Choroid plexus epithelial cell (primary cell): ENCODE data around the gene PAX6.

Experiments
- DNase-seq: peaks from one replicate; pipeline ENCODE4 v3.0.0-alpha.2; 2010; ENCODE audit warnings: low read depth
- H3K4me3 ChIP-seq: 2 replicates; pipeline ENCODE4 v1.5.1; 2011; ENCODE audit warnings: low read depth, mild to moderate bottlenecking, control low read depth, low read length, moderate library complexity
- TF ChIP-seq, protein P1 (sequence below): conservative IDR thresholded peaks from 2 replicates; pipeline ENCODE4 v1.5.1; 2011; ENCODE audit warnings: low read depth, mild to moderate bottlenecking, control low read depth, inconsistent platforms, low read length, moderate library complexity

The PAX6 gene

DNA sequence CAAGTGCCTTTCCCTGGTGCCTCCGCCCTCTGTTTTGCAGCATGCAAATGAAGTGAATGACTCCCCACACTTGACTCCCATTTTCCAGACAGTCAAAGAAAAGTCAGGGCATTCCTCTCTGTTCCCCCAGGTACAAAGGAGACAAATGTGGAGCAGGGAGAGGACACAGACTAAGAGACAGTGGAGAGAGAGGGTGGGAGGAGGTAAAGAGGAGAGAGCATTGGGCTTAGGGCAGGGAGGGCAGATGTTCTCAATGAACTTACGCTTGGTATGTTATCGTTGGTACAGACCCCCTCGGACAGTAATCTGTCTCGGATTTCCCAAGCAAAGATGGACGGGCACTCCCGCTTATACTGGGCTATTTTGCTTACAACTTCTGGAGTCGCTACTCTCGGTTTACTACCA lies 9.8 kb downstream of the PAX6 start:
- no peak overlapping the region for H3K4me3 ChIP-seq
- TF ChIP-seq, protein P1, sequence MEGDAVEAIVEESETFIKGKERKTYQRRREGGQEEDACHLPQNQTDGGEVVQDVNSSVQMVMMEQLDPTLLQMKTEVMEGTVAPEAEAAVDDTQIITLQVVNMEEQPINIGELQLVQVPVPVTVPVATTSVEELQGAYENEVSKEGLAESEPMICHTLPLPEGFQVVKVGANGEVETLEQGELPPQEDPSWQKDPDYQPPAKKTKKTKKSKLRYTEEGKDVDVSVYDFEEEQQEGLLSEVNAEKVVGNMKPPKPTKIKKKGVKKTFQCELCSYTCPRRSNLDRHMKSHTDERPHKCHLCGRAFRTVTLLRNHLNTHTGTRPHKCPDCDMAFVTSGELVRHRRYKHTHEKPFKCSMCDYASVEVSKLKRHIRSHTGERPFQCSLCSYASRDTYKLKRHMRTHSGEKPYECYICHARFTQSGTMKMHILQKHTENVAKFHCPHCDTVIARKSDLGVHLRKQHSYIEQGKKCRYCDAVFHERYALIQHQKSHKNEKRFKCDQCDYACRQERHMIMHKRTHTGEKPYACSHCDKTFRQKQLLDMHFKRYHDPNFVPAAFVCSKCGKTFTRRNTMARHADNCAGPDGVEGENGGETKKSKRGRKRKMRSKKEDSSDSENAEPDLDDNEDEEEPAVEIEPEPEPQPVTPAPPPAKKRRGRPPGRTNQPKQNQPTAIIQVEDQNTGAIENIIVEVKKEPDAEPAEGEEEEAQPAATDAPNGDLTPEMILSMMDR, result no peak
- no peak for DNase-seq

DNA sequence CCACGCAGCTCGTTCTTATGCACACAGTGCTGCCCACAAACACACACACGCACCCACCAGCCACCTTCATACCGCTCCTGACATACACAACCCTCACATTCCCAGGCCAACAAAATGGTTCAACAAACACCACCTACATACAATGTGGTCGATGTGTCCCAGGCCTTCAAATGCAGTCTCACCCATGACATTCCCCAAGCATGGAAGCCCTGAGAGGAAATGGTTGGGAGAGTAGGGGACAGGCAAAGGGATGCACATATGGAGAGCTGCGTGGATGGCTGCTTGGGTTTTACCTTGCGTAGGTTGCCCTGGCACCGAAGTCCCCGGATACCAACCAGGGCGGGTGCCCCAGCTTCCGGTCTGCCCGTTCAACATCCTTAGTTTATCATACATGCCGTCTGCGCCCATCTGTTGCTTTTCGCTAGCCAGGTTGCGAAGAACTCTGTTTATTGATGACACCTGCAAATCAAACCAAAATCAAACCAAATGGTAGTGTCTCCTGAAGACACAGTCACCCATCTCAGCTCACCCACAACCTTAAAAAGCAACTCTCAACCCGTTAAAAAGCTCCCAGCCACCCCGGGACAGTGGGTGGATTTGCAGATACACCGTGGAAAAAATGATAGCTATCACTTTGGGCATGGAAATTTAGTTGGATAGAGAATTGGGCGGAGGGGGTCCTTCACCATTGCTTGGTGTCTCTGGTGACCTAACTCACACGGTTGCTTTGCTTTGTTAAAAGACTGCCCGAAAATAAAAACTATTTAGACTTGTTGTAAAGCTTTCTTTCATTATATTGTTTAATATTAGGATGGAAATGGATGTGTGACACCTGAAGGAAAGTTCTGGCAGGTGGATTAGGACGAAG lies 10.5 kb downstream of the PAX6 start:
- TF ChIP-seq, protein P1, result no peak
- DNase-seq, result no peak
- H3K4me3 ChIP-seq, result no peak overlapping the region

DNA sequence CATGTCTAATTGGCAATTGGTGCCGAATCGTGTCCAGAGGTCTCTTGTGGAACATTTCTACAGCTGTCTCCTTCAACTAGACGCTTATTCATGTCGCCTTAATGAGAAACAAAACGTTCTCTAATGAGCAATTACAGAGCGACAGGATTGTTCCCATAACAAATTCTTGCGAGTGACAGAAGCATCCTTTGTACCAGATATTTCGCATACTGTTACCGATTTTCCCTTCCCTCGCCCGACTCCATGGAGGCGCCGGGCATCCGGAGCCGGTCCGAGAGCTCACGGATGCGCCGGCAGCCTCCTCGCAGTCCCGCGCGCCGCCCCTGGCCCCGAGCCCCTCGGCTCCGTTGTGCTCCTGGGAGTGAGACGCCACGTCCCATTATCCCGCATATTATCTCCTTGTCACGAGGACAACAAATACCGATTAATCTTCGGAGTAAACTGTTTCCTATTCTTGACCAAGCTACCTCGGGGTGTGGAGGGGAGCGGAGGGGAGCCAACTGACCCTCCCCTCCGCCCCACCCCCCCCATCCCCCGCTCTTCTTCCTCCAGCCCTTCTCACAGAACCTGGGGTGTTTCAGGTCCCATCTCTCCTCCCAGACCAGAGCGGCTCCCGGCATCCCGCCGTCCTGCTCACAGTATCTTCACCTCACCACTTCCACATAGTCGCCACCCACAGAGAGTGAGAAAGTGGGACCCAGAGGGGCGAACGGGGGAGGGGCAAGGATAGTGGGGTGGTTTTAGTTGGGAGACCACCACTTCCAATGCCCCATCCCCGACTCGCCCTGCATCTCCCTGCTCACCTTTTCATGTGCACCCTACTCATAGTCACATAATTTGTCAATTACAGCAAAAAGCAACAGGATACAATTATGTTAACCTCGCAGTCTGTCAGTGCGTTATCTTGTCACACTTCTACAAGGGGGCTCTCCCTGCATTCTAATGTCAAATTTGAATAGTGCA lies 11.4 kb downstream of the PAX6 start:
- TF ChIP-seq, protein P1, result no peak
- H3K4me3 ChIP-seq, result no peak overlapping the region
- DNase-seq, result no peak

DNA sequence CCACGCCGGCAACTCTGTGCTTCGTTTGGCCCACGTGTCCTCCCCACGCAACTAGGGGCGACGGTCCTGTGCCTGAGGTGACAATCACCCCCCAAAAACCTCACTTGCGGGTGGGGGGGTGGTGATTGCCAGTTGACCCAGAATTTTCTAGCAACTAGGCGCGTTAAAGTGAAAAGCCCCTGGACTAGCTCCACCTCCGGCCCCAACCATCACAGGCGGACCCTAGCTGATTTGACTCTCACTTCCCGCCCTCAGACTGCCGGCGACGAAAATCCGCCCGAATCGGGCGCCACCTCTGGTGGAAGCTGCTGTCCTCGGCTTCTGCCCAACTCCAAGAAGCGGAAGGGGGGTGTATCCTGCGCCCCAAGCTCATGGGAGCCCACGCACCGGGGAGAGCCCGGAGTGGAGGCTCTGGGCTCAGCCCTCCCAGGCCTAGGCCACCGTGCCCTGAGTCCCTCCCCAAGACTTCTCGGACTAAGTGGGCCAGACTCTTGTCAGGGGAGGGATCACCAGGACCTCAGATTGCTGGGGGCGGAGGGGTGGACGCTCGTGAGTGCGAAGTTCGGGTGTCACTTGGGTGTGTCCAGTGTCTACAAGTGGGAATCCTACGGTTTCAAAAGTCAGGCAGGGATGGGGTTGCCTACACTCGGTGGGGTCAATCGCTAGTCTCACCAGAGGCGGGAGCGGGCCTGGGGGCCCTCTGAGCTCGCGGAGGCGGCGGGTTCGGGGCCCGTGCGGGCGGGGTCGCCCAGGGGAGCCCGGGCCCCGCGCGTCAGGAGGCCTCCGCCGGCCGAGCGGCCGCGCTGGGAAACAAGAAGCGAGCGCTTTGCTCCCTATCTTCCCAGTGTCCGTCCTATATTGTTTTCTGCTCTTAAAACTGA lies 12.3 kb downstream of the PAX6 start:
- DNase-seq, result no peak
- no peak overlapping the region for H3K4me3 ChIP-seq
- TF ChIP-seq, protein P1, result peak; percentile 35

DNA sequence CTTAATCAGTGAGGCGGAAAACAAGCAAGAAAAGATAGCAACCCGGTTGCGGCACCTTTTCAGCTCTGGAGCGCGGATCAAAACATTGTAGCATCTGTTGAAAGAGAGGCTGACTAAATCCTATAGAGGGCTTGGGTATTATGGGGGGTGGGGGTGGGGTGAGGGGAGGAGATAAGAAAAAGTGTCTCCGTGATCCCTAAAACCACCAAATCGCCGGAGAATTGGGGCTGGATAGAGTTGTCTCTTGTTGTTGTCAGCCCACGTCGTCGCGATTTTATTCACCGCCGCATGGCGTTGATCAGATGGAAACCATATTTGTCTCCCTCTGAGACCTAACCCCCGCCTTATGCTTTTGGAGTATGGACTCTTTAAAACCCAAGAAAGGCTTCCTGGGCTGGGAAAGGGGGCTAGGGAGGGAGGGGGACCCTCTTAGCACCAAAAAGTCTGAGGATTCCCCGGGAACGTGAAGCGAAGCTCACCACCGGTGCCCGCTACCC lies 13.0 kb downstream of the PAX6 start:
- no peak for DNase-seq
- TF ChIP-seq, protein P1, result no peak
- H3K4me3 ChIP-seq, result no peak overlapping the region

DNA sequence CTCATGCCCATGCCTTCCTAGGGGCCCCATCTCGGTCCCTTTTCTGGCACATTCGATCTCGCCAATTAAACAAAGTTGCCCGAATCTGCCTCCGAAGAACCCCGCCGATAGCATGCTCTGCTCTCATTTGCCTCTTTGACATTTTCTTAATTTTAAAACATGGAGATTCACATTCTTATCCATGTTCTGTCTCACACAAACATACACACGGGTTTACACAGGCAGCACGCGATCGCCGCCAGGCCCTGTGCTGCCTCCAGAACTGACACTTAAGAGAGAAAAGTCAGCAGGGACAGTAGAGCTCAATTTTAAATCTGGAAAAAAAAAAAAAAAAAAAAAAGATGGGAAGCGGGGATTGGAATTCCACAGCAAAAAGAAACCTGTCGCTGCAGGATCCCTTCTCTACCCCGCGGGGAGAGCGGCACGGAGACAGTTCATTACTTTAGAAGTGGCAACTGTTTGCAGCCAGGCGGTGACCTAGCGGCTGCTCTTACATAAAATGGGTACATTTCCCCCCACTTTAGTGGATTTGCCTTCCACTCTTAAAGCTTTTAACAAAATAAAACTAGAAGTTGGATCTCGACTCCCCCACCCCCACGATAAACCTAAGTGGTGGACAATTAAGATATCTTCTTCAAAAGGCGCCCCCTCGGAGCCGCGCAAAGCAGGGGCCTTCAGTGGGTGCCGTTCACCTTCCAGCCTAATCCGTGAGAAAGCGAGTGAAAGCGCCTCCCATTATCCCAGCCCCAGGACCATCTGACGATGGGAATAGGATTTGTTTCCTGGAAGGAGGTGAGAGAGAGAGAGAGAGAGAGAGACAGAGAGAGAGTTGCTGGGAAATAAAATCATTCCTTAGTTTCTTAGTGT lies 13.7 kb downstream of the PAX6 start:
- no peak overlapping the region for H3K4me3 ChIP-seq
- TF ChIP-seq, protein P1, result no peak
- no peak for DNase-seq
